Activated CD8-positive, alpha-beta T cell treated with anti-CD3 and anti-CD28 coated beads, Interleukin-2, amount 10 ng/mL, durations not matched to agents 7 days and 5 days (primary cell): Measurements from ENCODE around the gene CDC42EP2. TPM values are rescaled to one million over a fixed set of nuclear protein-coding genes. Genes with fewer than 3 reads are reported as not detected.

Source experiments
- ATAC-seq: fragments of 150-1000 bp; cut with Tn5 transposase; one replicate; pipeline ENCODE4 v1.10.0; 2021; ENCODE audit warnings: moderate library complexity
- CTCF ChIA-PET: fragments of 350-600 bp; sonication (Branson Sonifier 250); formaldehyde crosslinking; loops from one replicate; lab custom pipeline; 2021; ENCODE audit warnings: antibody characterized with exemption; lab: Charles Lee
- POLR2A ChIA-PET: fragments of 350-600 bp; sonication (Branson Sonifier 250); formaldehyde crosslinking; loops from one replicate; lab custom pipeline; 2021; ENCODE audit warnings: antibody characterized with exemption; lab: Charles Lee
- DNase-seq: peaks from one replicate; pipeline ENCODE4 v3.0.0-alpha.2; 2020
- H3K27ac Mint-ChIP-seq: one replicate; pipeline ENCODE4 v1.8.0; 2021; ENCODE audit warnings: mild to moderate bottlenecking, mixed read lengths
- H3K27me3 Mint-ChIP-seq: one replicate; pipeline ENCODE4 v1.8.0; 2021; ENCODE audit warnings: low read depth, mixed read lengths
- H3K36me3 Mint-ChIP-seq: one replicate; pipeline ENCODE4 v1.8.0; 2021; ENCODE audit warnings: low read depth, mixed read lengths
- H3K4me1 Mint-ChIP-seq: one replicate; pipeline ENCODE4 v1.8.0; 2021; ENCODE audit warnings: low read depth, mixed read lengths
- H3K4me3 Mint-ChIP-seq: one replicate; pipeline ENCODE4 v1.8.0; 2021; ENCODE audit warnings: mild to moderate bottlenecking, mixed read lengths
- H3K9me3 Mint-ChIP-seq: one replicate; pipeline ENCODE4 v1.8.0; 2022; ENCODE audit warnings: mixed read lengths; ENCODE audit not compliant: insufficient read depth
- total RNA-seq, 2 experiments: library from RNA; stranded (reverse); gene quantifications; one replicate each; pipeline ENCODE4 v1.2.3, GENCODE V29; 2021

CDC42EP2 gene
- total RNA-seq, 2 experiments from 2014 or later, result 0.29 to 1.2 TPM

- ATAC-seq (no peak), DNase-seq (no peak)
- CTCF ChIA-PET, result interaction anchor here (1.2 to 2.6 kb wide), 3 partner anchors 54 to 148 kb away, joined by 3 to 9 read pairs (median 4); no protein-coding TSS in a partner anchor
- Mint-ChIP-seq H3K27me3 (peaks cover 6% of the 10 kb centered on the region), H3K27ac (peak overlapping the region; percentile 37), H3K4me3 (no peak overlapping the region), H3K4me1 (peaks cover 10% of the 10 kb centered on the region), H3K9me3 (no peaks in the 10 kb centered on the region), H3K36me3 (no peaks in the 10 kb centered on the region)
- POLR2A ChIA-PET, result interaction anchor here (1.1 to 1.3 kb wide), 3 partner anchors 29 to 145 kb away, joined by 3 read pairs; partner anchors contain the start of genes DPF2 and MALAT1
These were observed 47.8 kb downstream of the CDC42EP2 start for GRCh38 chr11:65362320-65362931.

- Mint-ChIP-seq H3K36me3 (no peaks in the 10 kb centered on the region), H3K4me3 (no peak overlapping the region), H3K4me1 (peaks cover 9% of the 10 kb centered on the region), H3K27me3 (peaks cover 5% of the 10 kb centered on the region), H3K27ac (no peak overlapping the region), H3K9me3 (no peaks in the 10 kb centered on the region)
- DNase-seq, result no peak
- CTCF ChIA-PET, result interaction anchor here (1.1 to 1.2 kb wide), 2 partner anchors 7 to 106 kb away, joined by 3 read pairs; no protein-coding TSS in a partner anchor
- POLR2A ChIA-PET, result interaction anchor here (1.0 to 1.3 kb wide), 4 partner anchors 30 to 144 kb away, joined by 3 read pairs; partner anchors contain the start of genes DPF2, MALAT1 and POLA2
- ATAC-seq, result no peak
These were observed 48.3 kb downstream of the CDC42EP2 start for GRCh38 chr11:65362966-65363365.

GRCh38 chr11:65363770-65364169 is 49.1 kb downstream of the CDC42EP2 start:
- ATAC-seq, result no peak
- Mint-ChIP-seq H3K4me1 (peaks cover 5% of the 10 kb centered on the region), H3K9me3 (no peaks in the 10 kb centered on the region), H3K36me3 (no peaks in the 10 kb centered on the region), H3K27me3 (peaks cover 2% of the 10 kb centered on the region), H3K4me3 (no peak overlapping the region), H3K27ac (no peak overlapping the region)
- CTCF ChIA-PET, result interaction anchor here (1.1 to 1.2 kb wide), 2 partner anchors 8 to 105 kb away, joined by 3 read pairs; no protein-coding TSS in a partner anchor
- no peak for DNase-seq
- POLR2A ChIA-PET, result interaction anchor here (1.0 kb wide), 1 partner anchor 102 kb away, joined by 3 read pairs; the partner anchor contains the start of gene POLA2

- H3K4me3 Mint-ChIP-seq, result no peak overlapping the region
- H3K27ac Mint-ChIP-seq, result no peak overlapping the region
- no peaks in the 10 kb centered on the region for H3K36me3 Mint-ChIP-seq
- ATAC-seq (peak; percentile 77), DNase-seq (peak; percentile 51)
- peaks cover 10% of the 10 kb centered on the region for H3K4me1 Mint-ChIP-seq
- H3K27me3 Mint-ChIP-seq, result peaks cover 2% of the 10 kb centered on the region
- ChIA-PET POLR2A (interaction anchor here (0.7 to 1.2 kb wide), 2 partner anchors 133 to 139 kb away, joined by 4 to 6 read pairs; partner anchors contain the start of gene MALAT1), CTCF (interaction anchor here (1.1 to 1.8 kb wide), 6 partner anchors 13 to 227 kb away, joined by 3 to 7 read pairs (median 4); partner anchors contain the start of gene FRMD8)
- H3K9me3 Mint-ChIP-seq, result no peaks in the 10 kb centered on the region
These were observed 51.7 kb downstream of the CDC42EP2 start for GRCh38 chr11:65366340-65366773.

- Mint-ChIP-seq H3K27me3 (peaks cover 2% of the 10 kb centered on the region), H3K4me3 (no peak overlapping the region), H3K9me3 (no peaks in the 10 kb centered on the region), H3K36me3 (no peaks in the 10 kb centered on the region), H3K27ac (no peak overlapping the region), H3K4me1 (peaks cover 5% of the 10 kb centered on the region)
- ChIA-PET POLR2A (interaction anchor here (0.6 to 1.9 kb wide), 3 partner anchors 45 to 1183 kb away, joined by 3 to 7 read pairs (median 4); no protein-coding TSS in a partner anchor), CTCF (interaction anchor here (1.0 kb wide), 1 partner anchor 140 kb away, joined by 3 read pairs; no protein-coding TSS in a partner anchor)
- no peak for ATAC-seq
- DNase-seq, result no peak
These were observed 56.0 kb downstream of the CDC42EP2 start for GRCh38 chr11:65370659-65371049.

Other genes starting within 250 kb of the CDC42EP2 start
- 100 to 1,000 TPM; 127 to 129 TPM for gene CDCA5, start 230.8 kb upstream of the CDC42EP2 start, total RNA-seq
- 10 to 100 TPM; 28.0 to 28.8 TPM for gene ZFPL1, start 230.6 kb upstream of the CDC42EP2 start, total RNA-seq
- gene VPS51, start 218.7 kb upstream of the CDC42EP2 start, total RNA-seq, result 100 to 1,000 TPM; 116 to 131 TPM
- gene TM7SF2, start 203.0 kb upstream of the CDC42EP2 start, total RNA-seq, result 10 to 100 TPM; 25.3 to 26.1 TPM
- 10 to 100 TPM; 11.6 to 12.4 TPM for gene ZNHIT2, start 197.2 kb upstream of the CDC42EP2 start, total RNA-seq
- 1,000 to 10,000 TPM in 1 of 2 experiments, 100 to 1,000 TPM in 1; 986 to 1,038 TPM for gene FAU, start 192.7 kb upstream of the CDC42EP2 start, total RNA-seq
- 10 to 100 TPM; 47.3 to 51.1 TPM for gene MRPL49, start 192.5 kb upstream of the CDC42EP2 start, total RNA-seq
- gene SYVN1, start 180.3 kb upstream of the CDC42EP2 start, total RNA-seq, result 10 to 100 TPM; 28.7 to 33.0 TPM
- not detected for gene SPDYC, start 144.6 kb upstream of the CDC42EP2 start, total RNA-seq
- 100 to 1,000 TPM; 170 to 179 TPM for gene CAPN1, start 132.9 kb upstream of the CDC42EP2 start, total RNA-seq
- 10 to 100 TPM; 63.6 to 76.1 TPM for gene POLA2, start 52.9 kb upstream of the CDC42EP2 start, total RNA-seq
- gene DPF2, start 19.0 kb downstream of the CDC42EP2 start, total RNA-seq, result 10 to 100 TPM; 56.3 to 56.9 TPM
- 1 to 10 TPM; 1.1 to 1.4 TPM for gene TIGD3, start 39.9 kb downstream of the CDC42EP2 start, total RNA-seq
- 10 to 100 TPM; 24.5 to 28.2 TPM for gene SLC25A45, start 67.8 kb downstream of the CDC42EP2 start, total RNA-seq
- 10 to 100 TPM; 51.0 to 54.7 TPM for gene FRMD8, start 71.8 kb downstream of the CDC42EP2 start, total RNA-seq
- 100 to 1,000 TPM; 212 to 254 TPM for gene NEAT1, start 107.9 kb downstream of the CDC42EP2 start, total RNA-seq
- gene MALAT1, start 184.2 kb downstream of the CDC42EP2 start, total RNA-seq, result 1,000 to 10,000 TPM; 3,822 to 4,094 TPM
- gene SCYL1, start 210.2 kb downstream of the CDC42EP2 start, total RNA-seq, result 10 to 100 TPM; 68.0 to 69.5 TPM
- gene LTBP3, start 243.5 kb downstream of the CDC42EP2 start, total RNA-seq, result 10 to 100 TPM; 64.7 to 70.8 TPM